Measurements from ENCODE around the gene EDIL3.
"Not testable (repeated sequence)": the region's sequence is repeated elsewhere in the genome, so short reads cannot be mapped to it uniquely, and the experiment has no call there.

EDIL3 gene

DNA sequence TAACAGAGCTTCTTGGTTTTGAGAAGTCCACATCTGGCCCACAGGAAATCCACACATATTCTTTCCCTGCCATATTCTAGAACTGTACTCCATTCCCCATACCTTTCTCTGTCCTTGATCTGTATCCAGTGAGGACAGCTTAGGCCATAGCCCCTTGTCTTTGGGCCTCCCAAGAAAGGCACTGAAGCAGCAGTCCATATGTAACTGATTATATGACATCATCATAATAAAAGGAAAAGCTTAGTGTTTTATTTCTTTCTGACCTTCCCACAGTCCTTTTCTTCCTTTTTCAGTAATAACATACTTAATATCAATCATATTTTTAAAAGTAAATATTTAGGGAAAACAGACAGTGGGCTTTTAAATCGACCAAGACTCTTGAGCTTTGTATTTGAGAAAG lies 222.0 kb downstream of the EDIL3 start:
- FAIRE-seq: no peak

- FAIRE-seq: not testable (repeated sequence)
Measured at GRCh38 chr5:84160650-84161049, 224.0 kb downstream of the EDIL3 start.

- no peak for FAIRE-seq
Measured at GRCh38 chr5:84149094-84149493, 235.6 kb downstream of the EDIL3 start.

- FAIRE-seq: no peak
Measured at GRCh38 chr5:84148651-84149050, 236.0 kb downstream of the EDIL3 start.

- FAIRE-seq: no peak
Measured at GRCh38 chr5:84137541-84137940, 247.1 kb downstream of the EDIL3 start.

DNA sequence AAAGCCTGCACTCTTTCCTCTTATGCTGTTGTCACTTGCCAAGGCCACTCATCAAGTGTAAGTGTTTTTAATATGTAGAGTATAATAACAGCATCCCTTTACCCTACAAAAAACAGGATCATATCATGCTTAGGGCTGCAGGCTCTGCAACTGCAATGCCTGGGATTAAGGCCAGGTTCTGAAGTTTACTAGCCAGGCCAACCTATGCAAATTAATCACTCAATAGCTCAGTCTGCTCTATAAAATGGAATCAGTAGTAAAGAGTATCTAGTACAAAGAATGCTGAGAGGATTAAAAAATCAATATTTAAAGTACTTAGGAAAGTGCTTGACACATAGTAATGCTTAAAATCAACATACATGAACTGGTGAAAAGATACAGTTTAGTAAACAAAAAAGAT lies 253.3 kb downstream of the EDIL3 start:
- FAIRE-seq: no peak

- no peak for FAIRE-seq
Measured at GRCh38 chr5:84130006-84130580, 254.6 kb downstream of the EDIL3 start.

DNA sequence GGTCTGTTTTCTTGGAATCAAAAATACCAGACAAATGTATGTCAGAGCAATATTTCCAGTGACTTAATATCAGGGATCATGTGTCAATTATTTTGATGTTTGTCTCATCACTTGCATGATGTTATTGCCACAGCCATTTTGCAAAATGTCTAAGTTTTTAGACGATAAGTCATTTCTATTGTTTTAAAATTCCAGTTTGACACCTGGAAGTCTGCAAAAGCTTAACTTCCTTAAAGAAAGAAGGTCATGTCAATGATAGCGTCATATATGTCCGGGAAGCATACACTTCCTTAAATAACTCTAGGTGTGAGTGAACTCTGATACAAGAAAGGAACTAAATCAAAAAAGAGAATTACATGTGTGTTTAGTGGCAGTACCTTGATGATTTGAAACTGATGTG lies 259.5 kb downstream of the EDIL3 start:
- FAIRE-seq: no peak

- FAIRE-seq: no peak
Measured at GRCh38 chr5:84119252-84119651, 265.4 kb downstream of the EDIL3 start.

- FAIRE-seq: no peak
Measured at GRCh38 chr5:84118551-84118950, 266.1 kb downstream of the EDIL3 start.

GRCh38 chr5:84115727-84116126 lies 269.0 kb downstream of the EDIL3 start:
- no peak for FAIRE-seq

DNA sequence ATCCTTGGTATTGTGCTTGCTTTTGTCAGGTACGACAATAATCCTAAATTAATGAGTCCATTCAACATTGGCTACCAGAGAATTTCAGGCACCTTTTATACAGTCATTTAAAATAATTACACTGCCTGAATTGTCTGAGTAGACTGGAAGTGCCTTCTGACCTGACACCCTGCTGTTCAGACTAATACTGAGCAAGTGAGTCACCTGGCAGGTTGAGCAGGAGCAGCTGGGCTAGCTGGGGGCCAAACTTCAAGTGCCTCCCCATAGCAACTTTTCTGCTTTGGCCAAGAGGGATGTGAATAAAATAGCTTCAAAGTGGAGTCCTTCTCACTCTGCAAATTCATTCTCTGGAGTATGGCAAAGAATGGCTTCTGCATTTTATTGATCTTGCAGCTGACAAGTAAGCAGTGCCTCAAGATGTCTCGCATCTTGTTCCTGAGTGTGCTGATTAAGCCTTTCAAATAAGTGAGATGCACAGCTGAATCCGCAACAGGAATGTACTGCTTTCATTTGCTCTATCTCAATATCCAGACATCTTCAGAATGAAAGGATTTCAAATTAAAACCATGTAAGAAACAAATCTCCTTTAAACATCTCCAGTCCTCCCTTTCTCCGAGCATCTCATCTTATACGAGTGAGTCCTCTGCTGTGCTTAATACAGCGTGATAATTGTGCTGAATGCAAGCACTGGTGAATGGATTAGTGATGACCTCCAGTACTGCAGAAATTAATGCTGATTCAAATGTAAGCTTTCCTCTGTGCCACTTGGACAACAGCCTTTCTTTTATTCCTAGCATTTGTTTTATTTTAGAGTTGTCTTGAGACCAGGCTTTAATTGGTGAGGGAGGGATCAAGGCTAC lies 271.2 kb downstream of the EDIL3 start:
- no peak for FAIRE-seq

DNA sequence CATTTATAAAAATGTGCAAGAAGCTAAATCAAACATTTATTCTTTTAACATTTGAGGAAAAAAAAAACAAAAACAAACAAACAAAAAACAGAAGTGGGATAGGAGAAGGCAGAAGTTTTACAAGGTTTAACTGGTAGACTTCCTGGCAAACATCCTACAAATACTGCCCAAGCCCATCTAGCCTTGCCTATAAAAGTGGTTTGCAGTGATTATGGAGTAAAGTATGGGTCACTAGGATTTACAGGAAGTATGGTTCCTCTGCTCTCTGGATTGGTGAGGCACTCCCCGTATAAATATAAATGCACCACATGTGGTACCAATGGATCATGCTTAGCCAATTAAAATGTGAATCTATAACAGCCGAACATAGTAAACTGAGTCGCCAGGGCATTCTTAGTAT lies 291.9 kb downstream of the EDIL3 start:
- FAIRE-seq: no peak

- FAIRE-seq: no peak
Measured at GRCh38 chr5:84091127-84091799, 293.4 kb downstream of the EDIL3 start.

DNA sequence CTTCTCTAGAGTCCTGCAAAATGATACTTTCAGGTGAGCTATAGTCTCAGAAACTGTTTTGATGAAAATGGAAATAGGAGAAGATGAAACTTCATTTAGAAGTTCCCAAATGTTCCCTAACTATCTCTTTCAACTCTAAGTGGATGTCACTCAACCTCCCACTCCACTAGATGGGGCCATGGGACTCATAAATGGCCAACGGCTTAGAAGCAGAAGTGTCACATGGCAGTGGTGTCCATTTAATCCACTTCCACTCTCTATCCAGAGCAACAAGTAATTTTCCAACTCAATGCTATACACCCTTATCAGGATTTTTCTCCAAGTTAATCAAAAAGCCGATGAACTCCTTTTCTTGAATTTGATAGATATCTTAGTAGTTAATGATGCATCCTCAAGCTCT lies 295.7 kb downstream of the EDIL3 start:
- FAIRE-seq: no peak

DNA sequence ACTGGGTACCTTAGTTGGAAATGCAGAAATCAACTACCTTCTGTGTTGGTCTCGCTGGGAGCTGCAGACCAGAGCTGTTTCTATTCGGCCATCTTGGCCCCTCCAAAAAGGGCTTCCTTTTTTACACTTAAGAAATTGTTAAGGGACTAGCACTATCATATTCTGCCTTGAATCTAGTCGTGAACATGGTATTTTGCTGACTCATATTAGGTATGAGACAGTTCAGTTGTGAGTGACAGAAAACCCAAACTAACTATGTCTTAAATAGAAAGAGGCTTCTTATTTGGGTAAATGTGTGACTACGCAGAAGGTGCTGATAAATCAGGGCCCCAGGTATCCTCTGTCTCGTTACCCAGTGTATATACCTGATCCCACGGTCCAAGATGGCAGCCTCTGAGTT lies 298.2 kb downstream of the EDIL3 start:
- FAIRE-seq: no peak

GRCh38 chr5:84085387-84086041 lies 299.2 kb downstream of the EDIL3 start:
- no peak for FAIRE-seq

DNA sequence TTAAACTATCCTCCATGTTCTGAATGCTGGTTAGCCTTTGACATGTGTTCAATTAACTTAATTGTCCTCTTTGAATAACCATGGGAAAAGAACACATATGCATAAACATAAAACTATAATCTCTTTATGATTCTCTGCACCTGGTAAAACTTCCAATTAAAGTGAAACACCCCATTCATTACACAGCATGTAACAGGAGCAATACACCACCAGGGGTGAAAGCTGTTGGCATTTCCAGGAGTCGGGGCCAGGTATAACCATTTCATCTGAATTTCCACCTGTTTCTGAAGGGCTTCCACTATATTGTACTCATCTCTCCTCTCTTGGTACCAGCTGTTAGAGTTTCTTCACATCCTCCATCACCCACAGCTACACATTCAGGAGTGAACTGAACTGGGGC lies 303.8 kb downstream of the EDIL3 start:
- FAIRE-seq: no peak

DNA sequence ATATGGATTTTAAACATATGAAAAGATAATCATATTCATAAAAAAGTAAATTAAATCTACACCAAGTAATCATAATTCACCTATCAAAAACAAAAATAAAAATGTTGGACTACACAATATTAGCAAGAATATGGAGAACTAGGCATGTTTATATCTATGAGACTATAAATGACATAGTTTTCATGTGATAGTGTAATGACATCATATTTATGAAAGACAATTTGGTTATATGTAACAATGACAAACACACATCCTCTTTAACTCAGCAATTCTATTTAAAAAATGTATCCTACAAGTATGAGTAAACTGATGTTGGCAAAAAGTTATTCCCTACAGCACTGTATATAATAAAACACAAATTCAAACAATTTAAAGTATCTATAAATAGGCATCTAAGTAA lies 312.3 kb downstream of the EDIL3 start:
- FAIRE-seq: no peak

GRCh38 chr5:84069608-84070179 lies 315.0 kb downstream of the EDIL3 start:
- FAIRE-seq: no peak

DNA sequence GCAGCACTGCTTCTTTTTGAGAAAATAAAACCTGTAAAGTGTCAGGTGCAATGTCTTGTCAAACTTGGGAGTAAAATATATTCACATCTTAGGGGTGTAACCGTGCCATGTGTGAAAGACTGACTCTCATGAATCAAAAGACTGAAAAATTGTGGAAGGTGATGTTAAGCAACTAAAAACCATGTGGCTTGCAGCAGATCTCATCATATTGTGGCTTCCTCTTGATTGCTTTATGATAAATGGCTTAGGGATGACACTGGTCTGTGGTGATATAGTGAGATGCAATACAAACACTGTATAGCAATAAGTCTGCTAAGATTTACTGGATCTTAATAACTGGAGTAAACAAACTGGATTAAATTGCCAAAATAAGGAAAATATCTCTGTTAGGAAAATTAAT lies 321.6 kb downstream of the EDIL3 start:
- FAIRE-seq: no peak

GRCh38 chr5:84059672-84060071 lies 325.0 kb downstream of the EDIL3 start:
- no peak for FAIRE-seq

GRCh38 chr5:84058561-84058960 lies 326.1 kb downstream of the EDIL3 start:
- no peak for FAIRE-seq
